ENCODE results near the gene MDFI. TPM values are rescaled to one million over a fixed set of nuclear protein-coding genes. Genes with fewer than 3 reads are reported as not detected.

The MDFI gene
- total RNA-seq, 1 donor from 2014 or later: 28.2 TPM

- no peak for DNase-seq (ENCODE audit: extremely low read depth, low read depth, low spot score)
Measured at GRCh38 chr6:41684311-41685180, 46.3 kb downstream of the MDFI start.

GRCh38 chr6:41685641-41686380 is 47.5 kb downstream of the MDFI start:
- no peak for DNase-seq (ENCODE audit: extremely low read depth, low read depth, low spot score)

- no peak for DNase-seq (ENCODE audit: extremely low read depth, low read depth, low spot score)
Measured at GRCh38 chr6:41687501-41688175, 49.4 kb downstream of the MDFI start.

- DNase-seq (ENCODE audit: extremely low read depth, low read depth, low spot score): no peak
Measured at GRCh38 chr6:41688256-41688965, 50.1 kb downstream of the MDFI start.

- no peak for DNase-seq (ENCODE audit: extremely low read depth, low read depth, low spot score)
Measured at GRCh38 chr6:41689171-41690008, 51.1 kb downstream of the MDFI start.

- no peak for DNase-seq (ENCODE audit: extremely low read depth, low read depth, low spot score)
Measured at GRCh38 chr6:41690541-41691330, 52.5 kb downstream of the MDFI start.

- no peak for DNase-seq (ENCODE audit: extremely low read depth, low read depth, low spot score)
Measured at GRCh38 chr6:41691426-41692079, 53.3 kb downstream of the MDFI start.

- DNase-seq (ENCODE audit: extremely low read depth, low read depth, low spot score): no peak
Measured at GRCh38 chr6:41692080-41692675, 53.9 kb downstream of the MDFI start.

GRCh38 chr6:41692730-41693129 is 54.5 kb downstream of the MDFI start:
- DNase-seq (ENCODE audit: extremely low read depth, low read depth, low spot score): no peak

GRCh38 chr6:41693281-41694240 is 55.3 kb downstream of the MDFI start:
- no peak for DNase-seq (ENCODE audit: extremely low read depth, low read depth, low spot score)

GRCh38 chr6:41694815-41695526 is 56.7 kb downstream of the MDFI start:
- DNase-seq (ENCODE audit: extremely low read depth, low read depth, low spot score): no peak

- DNase-seq (ENCODE audit: extremely low read depth, low read depth, low spot score): no peak
Measured at GRCh38 chr6:41695825-41696224, 57.6 kb downstream of the MDFI start.

GRCh38 chr6:41696788-41697187 is 58.5 kb downstream of the MDFI start:
- DNase-seq (ENCODE audit: extremely low read depth, low read depth, low spot score): no peak

GRCh38 chr6:41697861-41698781 is 59.9 kb downstream of the MDFI start:
- peak; percentile 16 for DNase-seq (ENCODE audit: extremely low read depth, low read depth, low spot score)

GRCh38 chr6:41699063-41699462 is 60.8 kb downstream of the MDFI start:
- DNase-seq (ENCODE audit: extremely low read depth, low read depth, low spot score): no peak

All from glomerular endothelial cell (primary cell).